Tibial nerve (tissue), 4 donors: ENCODE measurements around the gene FEM1B. TPM values are rescaled to one million over a fixed set of nuclear protein-coding genes. Genes with fewer than 3 reads are reported as not detected.

ENCODE experiments used
- DNase-seq, 2 donors: peaks; one replicate each; pipeline ENCODE4 v3.0.0-alpha.2; 2019; ENCODE audit warnings: low spot score in 2 of 2
- H3K27ac ChIP-seq, 4 donors: fragments of 200-600 bp; sonication (generic) in 3 of 4; one replicate each; pipeline ENCODE4 v1.5.1; 2017 to 2019; ENCODE audit warnings: mild to moderate bottlenecking in 1 of 4
- H3K27me3 ChIP-seq, 2 donors: fragments of 200-600 bp; sonication (generic) in 1 of 2; one replicate each; pipeline versions ENCODE4 v1.5.1 to v1.6.0; 2017 to 2019
- H3K36me3 ChIP-seq, 3 donors: fragments of 200-600 bp; sonication (generic); one replicate each; pipeline ENCODE4 v1.5.1; 2018 to 2019
- H3K4me1 ChIP-seq, 4 donors: fragments of 200-600 bp; sonication (generic) in 3 of 4; one replicate each; pipeline ENCODE4 v1.5.1; 2017 to 2019
- H3K4me3 ChIP-seq, 4 donors: fragments of 200-600 bp; sonication (generic) in 3 of 4; one replicate each; pipeline ENCODE4 v1.5.1; 2017 to 2019; ENCODE audit warnings: mild to moderate bottlenecking in 1 of 4, moderate library complexity in 1 of 4
- H3K9me3 ChIP-seq, 4 donors: fragments of 200-600 bp; sonication (generic) in 3 of 4; one replicate each; pipeline ENCODE4 v1.5.1; 2017 to 2019
- EP300 ChIP-seq, 2 donors: sonication (generic); formaldehyde crosslinking; IDR thresholded peaks; one replicate each; pipeline ENCODE4 v1.6.1; 2017; ENCODE audit warnings: antibody characterized with exemption in 2 of 2, mild to moderate bottlenecking in 1 of 2
- POLR2A ChIP-seq, 2 donors: fragments of 450-650 bp; IDR thresholded peaks; one replicate each; pipeline ENCODE4 v1.6.1; 2017; ENCODE audit warnings: antibody characterized with exemption in 2 of 2, mild to moderate bottlenecking in 2 of 2, moderate library complexity in 2 of 2
- WGBS, 2 donors: methylation state at CpG; one replicate each; pipeline ENCODE4 v1.1.5; 2018; 5-methylcytosine and 5-hydroxymethylcytosine counted together
- total RNA-seq, 4 donors: library from RNA; depleted of rRNA; stranded (reverse); fragments of >200 nt; gene quantifications; one replicate each; pipeline ENCODE4 v1.1.0, GENCODE V29; 2016
- TF ChIP-seq, protein P1 (sequence below), 5 experiments: fragments of 200-600 bp in 3 of 5; fragments of 450-650 bp in 2 of 5; sonication (generic) in 3 of 5; IDR thresholded peaks; one replicate each; pipeline ENCODE4 v1.5.1; 2016 to 2019; ENCODE audit warnings: antibody characterized with exemption in 5 of 5, mild to moderate bottlenecking in 3 of 5, moderate library complexity in 2 of 5

The FEM1B gene
- 10 to 100 TPM; 39.0 to 47.6 (median 39.9) TPM for total RNA-seq

DNA sequence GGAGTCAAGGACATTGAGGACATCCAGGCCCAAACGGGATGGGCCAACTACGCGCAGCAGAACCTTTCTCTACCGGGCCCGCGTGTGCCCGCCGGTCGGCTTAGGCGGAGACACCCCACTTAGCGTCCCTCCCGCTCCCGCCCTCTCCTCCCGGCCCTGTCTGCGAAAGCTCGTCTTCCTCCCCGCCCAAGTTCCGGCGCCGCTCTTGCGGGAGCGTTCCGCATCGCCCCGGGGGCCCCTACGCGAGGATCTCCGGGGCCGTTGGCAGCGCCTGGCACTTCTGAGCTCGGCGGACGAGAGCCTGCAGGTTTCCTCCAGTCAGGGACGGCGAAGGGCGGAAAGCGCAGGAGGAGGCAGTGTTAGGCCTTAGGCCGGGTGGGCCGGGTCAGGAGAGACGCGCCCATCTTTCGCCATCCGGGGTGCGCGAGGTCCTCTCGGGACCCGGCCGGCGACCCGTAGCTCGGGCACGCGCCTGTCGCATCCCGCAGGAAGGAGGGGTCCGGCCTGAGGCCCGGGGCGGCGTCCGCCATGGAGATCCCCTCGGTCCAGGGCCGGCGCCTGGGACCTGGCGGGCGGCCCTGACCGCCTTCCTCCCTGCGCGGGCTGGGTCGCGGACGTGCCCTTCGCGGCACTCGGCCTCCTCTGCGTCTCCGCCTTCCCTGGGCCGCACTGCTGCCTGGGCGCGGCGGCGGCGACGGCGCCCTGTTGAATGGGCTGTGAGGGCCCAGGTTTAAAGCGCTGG lies at the start of gene FEM1B:
Gene FEM1B (plus strand): TSS at position 143 of the 742 bp plus-strand sequence. CDS start 673 bp downstream, outside the sequence.
- peak within 1 kb of the TSS; percentile 96 to 99 (median 98) for H3K27ac ChIP-seq
- H3K27me3 ChIP-seq = no peaks in the 10 kb centered on the region
- peak within 1 kb of the TSS; percentile 61 to 99 (median 86) for H3K4me3 ChIP-seq
- DNase-seq = peak; percentile 77 to 82
- peak; percentile 74 to 78 for TF ChIP-seq POLR2A (IDR thresholded peaks at IDR 0.05)
- peak; percentile 75 to 97 for TF ChIP-seq EP300 (IDR thresholded peaks at IDR 0.05)
- TF ChIP-seq, protein P1, sequence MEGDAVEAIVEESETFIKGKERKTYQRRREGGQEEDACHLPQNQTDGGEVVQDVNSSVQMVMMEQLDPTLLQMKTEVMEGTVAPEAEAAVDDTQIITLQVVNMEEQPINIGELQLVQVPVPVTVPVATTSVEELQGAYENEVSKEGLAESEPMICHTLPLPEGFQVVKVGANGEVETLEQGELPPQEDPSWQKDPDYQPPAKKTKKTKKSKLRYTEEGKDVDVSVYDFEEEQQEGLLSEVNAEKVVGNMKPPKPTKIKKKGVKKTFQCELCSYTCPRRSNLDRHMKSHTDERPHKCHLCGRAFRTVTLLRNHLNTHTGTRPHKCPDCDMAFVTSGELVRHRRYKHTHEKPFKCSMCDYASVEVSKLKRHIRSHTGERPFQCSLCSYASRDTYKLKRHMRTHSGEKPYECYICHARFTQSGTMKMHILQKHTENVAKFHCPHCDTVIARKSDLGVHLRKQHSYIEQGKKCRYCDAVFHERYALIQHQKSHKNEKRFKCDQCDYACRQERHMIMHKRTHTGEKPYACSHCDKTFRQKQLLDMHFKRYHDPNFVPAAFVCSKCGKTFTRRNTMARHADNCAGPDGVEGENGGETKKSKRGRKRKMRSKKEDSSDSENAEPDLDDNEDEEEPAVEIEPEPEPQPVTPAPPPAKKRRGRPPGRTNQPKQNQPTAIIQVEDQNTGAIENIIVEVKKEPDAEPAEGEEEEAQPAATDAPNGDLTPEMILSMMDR (IDR thresholded peaks at IDR 0.05) = peak in 2 of 5 experiments; percentile 25 to 39
- 1% methylated on average over 39 to 48 of the region's 85 CpGs for WGBS, 2 donors
- peaks cover 0 to 57% (median 35%) of the 10 kb centered on the region in 4 donors for H3K4me1 ChIP-seq
- H3K9me3 ChIP-seq = no peaks in the 10 kb centered on the region
- H3K36me3 ChIP-seq = no peaks in the 10 kb centered on the region

DNA sequence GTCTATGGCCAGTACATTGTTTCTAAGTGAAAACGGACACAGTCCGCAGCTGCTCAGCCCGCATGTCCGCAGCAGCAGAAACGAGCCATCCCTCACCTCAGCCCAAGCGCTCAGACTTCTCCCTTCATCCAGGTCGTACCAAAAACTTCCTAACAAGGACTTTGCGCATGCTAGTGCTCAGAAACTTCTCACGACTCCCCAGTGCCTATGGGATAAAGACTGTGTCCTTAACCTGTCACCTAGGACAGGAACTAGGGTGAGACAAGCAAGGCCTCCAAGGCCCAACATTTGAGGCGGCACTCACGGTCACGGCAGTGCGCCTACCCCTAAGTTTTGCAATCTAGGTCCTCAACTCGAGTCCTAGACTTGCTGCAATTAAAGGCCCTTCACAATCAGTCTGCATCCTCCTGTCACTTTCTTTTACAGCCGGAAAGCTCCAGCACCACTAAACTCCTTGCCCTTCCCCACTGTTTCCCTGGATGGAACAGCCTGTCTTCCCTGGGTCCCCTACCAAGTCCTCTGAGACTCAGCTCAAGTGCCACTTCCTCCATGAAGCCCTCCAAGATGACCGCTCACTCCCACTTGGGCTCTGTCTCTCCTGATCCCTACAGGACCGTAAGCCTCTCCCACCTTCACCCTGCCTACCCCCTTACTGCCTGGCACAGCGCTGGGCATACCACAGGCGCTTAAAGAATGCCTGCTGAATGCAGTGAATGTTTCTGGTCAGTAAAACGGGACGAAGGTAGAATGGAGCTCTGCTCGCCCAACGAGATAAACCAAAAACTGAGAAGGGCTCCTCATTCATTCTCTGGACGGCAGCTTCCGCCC lies 49.2 kb upstream of the FEM1B start:
- WGBS, 2 donors = 46 to 49% methylated on average over 24 to 25 of the region's 25 CpGs
- TF ChIP-seq, protein P1 (IDR thresholded peaks at IDR 0.05) = no peak
- no peak for TF ChIP-seq EP300 (IDR thresholded peaks at IDR 0.05)
- no peak for TF ChIP-seq POLR2A (IDR thresholded peaks at IDR 0.05)
- no peak for DNase-seq
- Histone ChIP-seq H3K4me3 (peak overlapping the region; percentile 80 to 98 (median 92)), H3K36me3 (no peaks in the 10 kb centered on the region), H3K27ac (peak overlapping the region; percentile 85 to 93 (median 86)), H3K4me1 (peaks cover 0 to 22% (median 10%) of the 10 kb centered on the region in 4 donors), H3K27me3 (no peaks in the 10 kb centered on the region), H3K9me3 (no peaks in the 10 kb centered on the region)

DNA sequence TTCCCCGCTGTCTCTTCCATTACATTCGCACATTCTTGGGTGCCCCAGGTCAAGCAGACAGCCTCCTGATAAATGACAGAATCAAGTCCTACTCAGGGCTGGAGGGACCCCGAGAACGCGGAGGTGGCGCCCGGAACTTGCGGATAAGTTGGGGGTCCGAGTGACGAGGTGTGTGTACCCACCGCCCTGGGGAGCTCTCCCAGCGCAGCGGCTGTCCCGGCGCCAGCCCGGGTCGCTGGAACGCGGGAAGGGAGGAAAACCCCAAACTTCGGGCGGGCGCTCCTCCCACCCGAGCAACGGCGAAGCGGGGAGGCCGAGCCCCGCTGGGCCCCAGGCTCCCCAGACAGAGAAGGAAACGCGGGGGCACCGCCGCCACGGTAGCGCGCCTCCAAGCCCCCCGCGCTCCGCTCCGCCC lies 48.6 kb upstream of the FEM1B start:
- Histone ChIP-seq H3K4me1 (peaks cover 0 to 22% (median 10%) of the 10 kb centered on the region in 4 donors), H3K36me3 (no peaks in the 10 kb centered on the region), H3K4me3 (peak overlapping the region; percentile 80 to 98 (median 92)), H3K27me3 (no peaks in the 10 kb centered on the region), H3K27ac (peak overlapping the region; percentile 85 to 93 (median 86)), H3K9me3 (no peaks in the 10 kb centered on the region)
- no peak for DNase-seq
- TF ChIP-seq EP300 (IDR thresholded peaks at IDR 0.05) (no peak), POLR2A (IDR thresholded peaks at IDR 0.05) (no peak)
- TF ChIP-seq, protein P1 (IDR thresholded peaks at IDR 0.05) = no peak
- 1 to 2% methylated on average over 11 to 16 of the region's 39 CpGs for WGBS, 2 donors

DNA sequence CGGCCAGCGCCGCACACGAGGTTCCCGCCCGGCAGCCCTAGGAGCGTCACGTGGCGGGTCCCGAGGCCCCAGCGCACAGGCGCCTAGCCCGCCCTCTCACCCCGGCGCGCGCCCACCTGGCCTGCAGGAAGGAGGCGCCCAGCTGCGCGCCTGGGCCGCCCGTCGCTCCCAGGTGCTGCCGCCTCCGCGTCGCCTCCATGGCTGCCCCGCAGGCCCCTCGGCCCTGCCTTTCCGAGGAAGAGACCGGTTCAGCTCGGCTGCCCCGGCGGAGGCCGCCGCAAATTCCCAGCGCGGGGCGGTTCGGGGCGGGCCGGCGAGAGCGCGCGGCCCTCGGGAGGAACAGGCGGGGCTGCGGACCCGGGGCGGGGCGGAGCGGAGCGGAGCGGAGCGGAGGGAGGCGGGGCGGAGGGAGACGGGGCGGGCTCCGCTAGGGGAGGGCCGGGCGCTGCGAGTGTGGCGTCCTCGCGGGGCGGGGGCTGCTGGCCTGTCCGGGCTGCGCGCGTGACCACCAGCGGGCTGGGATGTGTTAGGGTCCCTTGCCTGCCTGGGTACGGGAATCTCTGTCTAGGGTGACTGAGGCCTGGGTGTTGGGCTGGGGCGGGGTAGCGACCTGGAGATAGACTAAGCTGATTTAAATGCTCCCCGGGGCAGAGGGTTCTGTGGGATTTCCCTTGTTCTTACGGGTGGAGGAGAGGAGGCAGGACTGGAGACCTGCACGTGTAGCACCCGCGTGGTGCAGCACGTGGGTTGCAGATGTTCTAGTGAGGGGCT lies 48.0 kb upstream of the FEM1B start, which contains the start of gene CLN6:
Gene CLN6 (minus strand): TSS at position 343 of the 771 bp plus-strand sequence. CDS start 144 bp downstream, at position 199.
- peak in 1 of 2 donors; percentile 39 for TF ChIP-seq EP300 (IDR thresholded peaks at IDR 0.05)
- peak; percentile 6 to 57 for TF ChIP-seq POLR2A (IDR thresholded peaks at IDR 0.05)
- TF ChIP-seq, protein P1 (IDR thresholded peaks at IDR 0.05) = peak in 1 of 5 experiments; percentile 42
- whole genome bisulfite sequencing, 2 donors = 0 to 1% methylated on average over 24 to 39 of the region's 82 CpGs
- DNase-seq = peak; percentile 53 to 63
- H3K4me3 ChIP-seq = peak within 1 kb of the TSS; percentile 80 to 98 (median 92)
- H3K36me3 ChIP-seq = no peaks in the 10 kb centered on the region
- H3K27ac ChIP-seq = peak within 1 kb of the TSS; percentile 85 to 93 (median 86)
- no peaks in the 10 kb centered on the region for H3K9me3 ChIP-seq
- H3K4me1 ChIP-seq = peaks cover 0 to 22% (median 10%) of the 10 kb centered on the region in 4 donors
- H3K27me3 ChIP-seq = no peaks in the 10 kb centered on the region
